ENCODE measurements around the gene IRF8.

Gene IRF8

DNA sequence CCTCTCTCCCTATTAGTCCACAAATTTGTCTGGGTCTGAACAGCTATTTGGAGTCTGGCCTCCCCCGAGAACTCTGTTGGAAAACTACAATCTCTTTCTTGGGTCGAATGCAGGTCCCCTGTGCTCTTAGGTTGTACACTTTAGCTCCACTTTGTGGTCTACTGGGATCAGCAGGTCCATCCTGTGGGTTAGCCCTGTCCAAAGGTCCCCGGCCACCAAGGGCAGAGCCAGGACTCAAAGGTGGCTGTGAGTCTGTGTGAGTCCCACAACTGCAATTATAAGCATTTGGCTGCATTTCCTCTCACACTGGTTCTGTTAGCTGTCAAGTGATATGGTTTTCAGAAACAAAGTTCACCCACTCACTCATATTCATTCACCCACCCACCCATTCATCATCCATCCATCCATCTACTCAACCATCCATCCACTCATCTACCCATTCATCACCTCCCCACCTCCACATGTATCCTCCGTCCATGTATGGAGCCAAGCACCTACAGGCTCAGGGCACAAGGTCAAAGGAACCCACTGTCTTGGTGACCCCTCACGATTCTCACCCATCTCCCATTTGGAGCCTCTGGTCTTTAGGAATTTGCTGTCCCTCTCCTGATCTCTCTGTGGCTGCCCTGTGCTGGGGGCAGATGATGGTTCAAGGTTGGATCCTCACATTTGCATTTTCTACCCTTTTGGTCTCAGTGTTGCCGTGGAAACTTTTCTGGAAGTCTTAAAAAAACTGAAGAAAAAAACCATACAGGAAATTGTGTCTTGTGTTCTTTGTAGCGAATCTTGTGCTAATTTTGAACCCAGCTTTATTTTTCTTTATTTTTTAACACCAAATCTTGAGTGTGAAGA is 45.8 kb downstream of the IRF8 start:
- H3K9me3 Mint-ChIP-seq: no peaks in the 10 kb centered on the region
- no peaks in the 10 kb centered on the region for H3K36me3 Mint-ChIP-seq
- H3K27me3 Mint-ChIP-seq: no peaks in the 10 kb centered on the region
- H3K27ac Mint-ChIP-seq: peak overlapping the region; percentile 85
- peaks cover 68% of the 10 kb centered on the region for H3K4me1 Mint-ChIP-seq
- peak overlapping the region; percentile 69 for H3K4me3 Mint-ChIP-seq

DNA sequence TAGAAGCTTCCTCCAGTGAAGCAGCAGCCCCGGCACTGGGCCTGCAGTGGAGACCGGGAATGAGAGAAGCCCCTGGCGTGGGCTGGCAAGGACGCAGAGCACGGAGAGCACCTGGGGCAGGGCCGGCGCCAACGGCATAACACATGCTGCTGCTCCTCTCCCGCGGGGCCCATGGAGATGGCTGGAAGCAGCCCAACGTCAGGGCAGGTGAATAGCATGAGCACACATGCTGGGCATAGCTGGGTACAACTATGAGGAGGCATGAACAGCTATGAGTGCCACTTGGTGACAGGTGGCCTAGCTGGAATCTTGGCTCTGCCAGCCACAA is 46.4 kb downstream of the IRF8 start:
- Mint-ChIP-seq H3K4me1 (peaks cover 74% of the 10 kb centered on the region), H3K27me3 (no peaks in the 10 kb centered on the region), H3K9me3 (no peaks in the 10 kb centered on the region), H3K4me3 (peak overlapping the region; percentile 69), H3K27ac (peak overlapping the region; percentile 85), H3K36me3 (no peaks in the 10 kb centered on the region)

DNA sequence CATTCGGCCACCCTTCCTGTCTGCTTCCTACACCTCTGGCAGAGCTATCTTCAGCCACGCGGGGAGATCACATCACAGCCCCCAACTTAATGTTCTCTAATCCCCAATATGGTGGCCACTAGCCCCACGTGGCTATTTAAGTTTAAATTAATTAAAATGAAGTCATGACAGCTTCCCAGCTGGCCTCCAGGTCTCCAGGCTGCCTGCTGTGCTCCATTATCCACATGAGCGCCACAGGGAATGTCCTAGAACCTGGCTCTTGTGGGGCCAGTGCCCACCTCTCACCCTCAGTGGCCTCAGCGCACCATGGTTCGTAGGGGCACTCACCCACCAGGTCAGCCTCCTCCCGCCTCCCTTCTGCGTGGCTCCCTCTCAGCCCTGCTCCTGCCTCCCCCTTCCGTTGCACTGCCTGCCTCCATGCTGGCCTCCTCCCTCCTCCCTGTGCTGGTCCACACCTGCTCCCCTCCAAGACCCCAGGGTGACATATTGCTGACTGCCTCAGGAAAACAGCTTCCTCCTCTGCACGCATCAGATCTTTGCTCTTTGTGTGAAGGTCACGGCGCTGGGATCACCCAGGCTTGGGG is 47.7 kb downstream of the IRF8 start:
- H3K4me1 Mint-ChIP-seq: peaks cover 79% of the 10 kb centered on the region
- H3K36me3 Mint-ChIP-seq: no peaks in the 10 kb centered on the region
- no peaks in the 10 kb centered on the region for H3K27me3 Mint-ChIP-seq
- H3K9me3 Mint-ChIP-seq: no peaks in the 10 kb centered on the region
- peak overlapping the region; percentile 55 for H3K27ac Mint-ChIP-seq
- peak overlapping the region; percentile 70 for H3K4me3 Mint-ChIP-seq

DNA sequence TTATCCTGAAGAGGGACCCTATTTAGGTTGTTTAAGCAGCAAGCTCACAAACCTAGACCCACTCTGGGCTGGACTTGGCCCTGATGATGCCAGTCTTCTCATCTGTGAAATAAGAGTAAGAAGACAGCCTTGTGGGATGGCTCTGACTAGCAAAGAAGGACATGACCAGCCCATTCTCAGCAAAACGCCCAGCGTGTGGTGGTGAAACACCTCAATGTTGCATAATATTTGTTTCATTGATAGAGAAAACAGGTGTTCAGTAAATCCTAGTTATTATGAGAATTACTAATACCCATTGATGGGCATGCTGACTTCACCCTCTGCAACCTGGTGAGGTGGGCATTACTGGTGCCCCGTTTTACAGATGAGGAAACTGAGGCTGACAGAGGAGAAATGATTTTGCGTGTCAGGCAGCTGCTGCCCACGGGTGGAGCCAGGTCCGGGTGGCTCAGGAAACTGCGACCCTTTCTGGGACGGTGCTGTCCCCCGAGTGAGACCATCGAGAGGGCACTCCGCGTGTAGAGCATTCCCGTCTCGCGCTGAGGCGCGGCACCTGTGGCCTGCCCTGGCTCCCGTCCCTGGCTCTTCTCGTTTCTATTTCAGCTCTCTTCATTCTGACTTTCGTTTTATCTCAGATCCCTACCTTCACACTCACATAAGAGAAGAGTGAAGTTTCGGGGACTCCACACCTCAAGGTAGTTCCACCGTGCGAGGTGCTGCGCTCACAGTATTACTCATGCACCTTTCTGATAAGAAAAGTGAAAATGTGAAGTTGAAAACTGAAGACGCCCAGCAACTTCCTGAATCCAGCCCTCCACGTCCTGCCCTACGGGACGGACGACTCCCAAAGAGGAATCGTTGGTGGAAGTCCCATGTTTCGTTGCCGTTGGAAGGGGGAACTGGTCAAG is 48.5 kb downstream of the IRF8 start:
- Mint-ChIP-seq H3K36me3 (no peaks in the 10 kb centered on the region), H3K27ac (peak overlapping the region; percentile 84), H3K27me3 (no peaks in the 10 kb centered on the region)

DNA sequence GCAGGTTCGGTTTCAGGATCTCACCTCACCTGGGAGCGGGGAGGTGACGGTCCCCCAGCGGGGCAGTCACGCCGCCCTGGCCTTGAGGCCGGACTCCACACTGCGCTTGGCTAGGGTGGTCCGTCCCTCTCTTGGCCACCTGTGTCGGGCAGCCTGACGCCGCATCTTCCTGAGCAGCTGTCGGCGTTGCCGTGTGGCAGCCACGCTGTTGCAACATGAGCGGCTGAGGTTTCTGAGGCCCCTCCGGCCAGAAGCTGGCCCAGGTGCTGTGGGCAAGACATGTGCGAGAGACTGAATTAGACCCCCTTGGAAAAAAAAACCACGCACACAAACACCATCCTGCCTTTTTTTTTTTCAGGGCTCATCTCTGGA is 49.2 kb downstream of the IRF8 start:
- peaks cover 73% of the 10 kb centered on the region for H3K4me1 Mint-ChIP-seq
- H3K36me3 Mint-ChIP-seq: no peaks in the 10 kb centered on the region
- H3K9me3 Mint-ChIP-seq: no peaks in the 10 kb centered on the region
- H3K4me3 Mint-ChIP-seq: peak overlapping the region; percentile 70
- no peak overlapping the region for H3K27ac Mint-ChIP-seq
- no peaks in the 10 kb centered on the region for H3K27me3 Mint-ChIP-seq

More for the DNA sequence above, 48.5 kb downstream of the IRF8 start:
- Mint-ChIP-seq H3K9me3 (no peaks in the 10 kb centered on the region), H3K4me1 (peaks cover 74% of the 10 kb centered on the region), H3K4me3 (peak overlapping the region; percentile 70)

DNA sequence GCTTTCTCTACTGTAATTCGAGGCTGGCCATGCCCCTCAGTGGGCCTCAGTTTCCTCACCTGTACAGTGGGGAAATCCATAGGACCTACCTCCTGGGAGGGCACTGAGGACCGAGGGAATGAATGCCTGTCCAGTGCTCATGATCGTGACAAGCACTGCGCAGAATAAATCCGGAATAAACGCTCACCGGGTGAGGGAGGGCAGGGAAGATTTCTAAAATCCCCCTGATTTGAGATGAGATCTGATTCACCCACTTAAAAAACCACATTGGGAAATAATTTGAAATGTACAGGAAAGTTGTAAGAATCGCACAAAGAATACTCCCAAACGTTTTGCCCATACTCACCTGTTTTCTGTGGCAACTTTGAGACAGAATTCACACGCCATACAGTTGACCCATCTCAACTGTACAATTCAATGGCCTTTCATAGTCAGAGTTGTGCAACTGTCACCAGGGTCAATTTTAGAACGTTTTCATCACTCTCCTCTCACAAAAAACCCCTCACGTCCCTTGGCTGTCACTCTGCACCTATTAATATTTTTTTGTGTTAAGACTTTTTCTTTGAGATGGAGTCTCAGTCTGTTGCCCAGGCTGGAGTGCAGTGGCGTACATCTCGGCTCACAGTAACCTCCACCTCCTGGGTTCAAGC is 49.8 kb downstream of the IRF8 start:
- peaks cover 67% of the 10 kb centered on the region for H3K4me1 Mint-ChIP-seq
- no peaks in the 10 kb centered on the region for H3K27me3 Mint-ChIP-seq
- peak overlapping the region; percentile 66 for H3K27ac Mint-ChIP-seq
- no peaks in the 10 kb centered on the region for H3K36me3 Mint-ChIP-seq
- H3K9me3 Mint-ChIP-seq: no peaks in the 10 kb centered on the region
- peak overlapping the region; percentile 58 for H3K4me3 Mint-ChIP-seq

DNA sequence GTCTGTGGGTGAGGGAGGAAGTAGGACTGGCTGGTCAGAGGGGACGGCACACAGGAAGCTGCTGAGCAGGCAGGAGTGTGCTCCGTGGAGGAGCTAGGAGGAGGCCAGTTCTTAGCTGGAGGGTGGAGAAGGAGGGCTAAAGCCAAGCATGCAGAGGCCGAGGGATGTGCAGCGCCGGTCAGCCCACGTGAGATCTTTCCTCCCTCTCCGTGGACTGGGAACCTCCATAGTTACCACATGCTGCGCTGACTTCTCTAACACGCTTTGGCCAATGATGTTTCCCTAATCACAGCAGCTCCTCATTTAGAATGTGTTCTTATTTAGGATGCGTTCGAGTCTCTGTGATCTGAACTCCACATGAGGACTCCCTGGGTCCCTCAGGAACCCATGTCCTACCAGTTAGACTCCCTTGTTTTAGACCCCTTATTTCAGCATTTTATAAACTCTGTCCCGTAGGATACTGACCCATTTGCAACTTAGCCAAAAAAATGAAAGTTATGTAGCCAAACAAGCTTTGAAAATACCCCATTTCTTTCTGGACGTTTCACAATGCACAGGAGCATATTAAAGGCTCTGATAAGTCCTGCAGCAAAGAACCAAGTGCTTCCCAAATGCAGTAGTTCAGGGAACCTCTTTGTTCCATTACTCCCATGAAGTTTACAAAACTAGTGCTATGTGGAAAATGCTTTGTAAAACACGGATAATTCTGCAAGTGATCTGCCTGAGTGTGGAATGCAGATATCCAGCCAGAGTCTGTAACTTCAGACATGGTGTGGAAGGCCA is 51.4 kb downstream of the IRF8 start:
- Mint-ChIP-seq H3K4me1 (peaks cover 54% of the 10 kb centered on the region), H3K9me3 (no peaks in the 10 kb centered on the region), H3K4me3 (no peak overlapping the region), H3K36me3 (no peaks in the 10 kb centered on the region), H3K27ac (peak overlapping the region; percentile 51), H3K27me3 (no peaks in the 10 kb centered on the region)

DNA sequence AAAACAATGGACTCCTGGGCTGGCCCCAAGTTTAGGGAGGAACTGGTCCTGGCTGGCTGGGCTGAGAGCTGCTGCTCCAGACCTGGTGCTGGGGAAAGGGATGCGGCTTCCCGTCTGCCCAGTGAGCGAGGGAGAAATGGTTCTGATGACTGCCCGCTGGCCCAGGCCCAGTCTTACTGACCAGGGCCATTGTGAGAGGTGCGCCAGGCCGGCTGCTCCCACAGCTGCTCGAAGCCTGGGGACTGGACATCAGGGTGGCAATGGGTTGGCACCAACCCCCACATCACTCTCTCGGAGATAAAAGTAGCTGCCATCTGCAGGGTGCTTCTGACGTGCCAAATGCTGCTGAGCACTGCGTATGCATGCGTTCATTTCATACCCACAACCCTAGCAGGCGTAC is 53.2 kb downstream of the IRF8 start:
- no peaks in the 10 kb centered on the region for H3K36me3 Mint-ChIP-seq
- H3K27ac Mint-ChIP-seq: no peak overlapping the region
- no peak overlapping the region for H3K4me3 Mint-ChIP-seq
- H3K4me1 Mint-ChIP-seq: peaks cover 44% of the 10 kb centered on the region
- H3K27me3 Mint-ChIP-seq: no peaks in the 10 kb centered on the region
- no peaks in the 10 kb centered on the region for H3K9me3 Mint-ChIP-seq

DNA sequence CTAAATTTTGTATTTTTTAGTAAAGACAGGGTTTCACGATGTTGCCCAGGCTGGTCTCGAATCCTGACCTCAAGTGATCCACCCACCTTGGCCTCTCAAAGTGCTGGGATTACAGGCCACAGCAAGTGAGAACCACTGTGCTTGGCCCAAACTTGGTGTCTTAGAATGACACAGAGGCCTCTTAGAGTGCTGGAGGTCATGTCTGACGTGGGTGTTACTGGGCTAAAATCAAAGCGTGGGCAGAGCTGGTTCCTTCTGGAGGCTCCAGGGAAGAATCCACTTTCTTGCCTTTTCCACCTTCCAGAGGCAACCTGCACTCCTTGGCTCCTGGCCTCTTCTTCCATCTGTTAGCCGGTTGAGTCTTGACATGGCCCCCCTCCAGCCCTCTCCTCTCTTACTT is 53.8 kb downstream of the IRF8 start:
- Mint-ChIP-seq H3K4me1 (peaks cover 38% of the 10 kb centered on the region), H3K4me3 (no peak overlapping the region)

DNA sequence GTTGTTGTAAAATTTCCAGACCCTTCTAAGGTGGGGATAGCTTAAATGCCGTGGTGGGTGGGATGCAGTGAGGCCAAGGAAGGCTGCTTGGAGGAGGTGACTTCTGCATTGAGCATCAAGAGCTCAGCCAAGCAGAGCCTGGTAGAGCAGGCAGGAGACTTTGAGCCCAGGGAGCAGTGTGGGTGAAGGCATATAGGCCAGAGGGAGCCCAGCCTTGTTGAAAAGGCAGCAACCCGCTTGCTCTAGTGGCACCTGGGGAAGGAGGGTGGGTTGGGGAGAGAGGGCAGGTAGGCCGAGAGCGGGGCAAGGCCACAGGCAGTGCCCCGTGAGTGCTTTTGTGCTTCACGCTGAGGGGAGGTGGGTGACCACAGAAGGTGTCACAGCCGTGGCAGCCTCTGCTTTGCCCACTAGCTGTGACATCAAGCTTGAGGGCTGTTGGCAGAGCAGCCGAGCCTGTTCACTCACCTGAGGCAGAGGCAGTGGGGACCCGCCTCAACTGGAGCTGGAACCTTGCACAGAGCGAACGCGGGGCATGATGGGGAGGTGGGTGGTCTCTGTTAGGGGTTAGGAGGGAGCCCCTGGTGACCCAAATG is 56.1 kb downstream of the IRF8 start:
- Mint-ChIP-seq H3K4me1 (peaks cover 19% of the 10 kb centered on the region), H3K27ac (no peak overlapping the region), H3K36me3 (no peaks in the 10 kb centered on the region), H3K4me3 (no peak overlapping the region), H3K27me3 (no peaks in the 10 kb centered on the region), H3K9me3 (no peaks in the 10 kb centered on the region)

More for the DNA sequence above, 53.8 kb downstream of the IRF8 start:
- Mint-ChIP-seq H3K27me3 (no peaks in the 10 kb centered on the region), H3K27ac (no peak overlapping the region), H3K9me3 (no peaks in the 10 kb centered on the region), H3K36me3 (no peaks in the 10 kb centered on the region)

DNA sequence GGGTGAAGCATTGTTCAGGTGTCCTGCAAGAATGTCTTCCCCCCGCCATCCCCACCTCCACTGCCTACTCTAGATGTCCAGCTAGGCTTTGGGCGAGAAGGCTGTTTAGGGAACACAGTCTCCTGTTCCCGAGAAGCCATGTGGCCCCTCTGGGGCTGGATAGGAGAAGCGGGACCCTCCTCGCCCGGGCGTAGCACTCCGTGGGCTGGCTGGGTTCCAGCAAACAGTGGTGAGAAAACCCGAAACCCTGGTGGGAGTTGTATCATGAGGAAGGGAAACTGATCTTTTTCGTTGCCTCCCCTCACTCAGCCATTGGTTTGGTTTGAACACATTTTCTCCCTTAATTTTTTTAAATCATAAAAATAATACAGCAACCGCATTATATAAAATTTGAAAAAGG is 56.6 kb downstream of the IRF8 start:
- H3K4me3 Mint-ChIP-seq: no peak overlapping the region
- H3K9me3 Mint-ChIP-seq: no peaks in the 10 kb centered on the region
- H3K27me3 Mint-ChIP-seq: no peaks in the 10 kb centered on the region
- no peak overlapping the region for H3K27ac Mint-ChIP-seq
- H3K36me3 Mint-ChIP-seq: no peaks in the 10 kb centered on the region
- H3K4me1 Mint-ChIP-seq: peaks cover 14% of the 10 kb centered on the region

DNA sequence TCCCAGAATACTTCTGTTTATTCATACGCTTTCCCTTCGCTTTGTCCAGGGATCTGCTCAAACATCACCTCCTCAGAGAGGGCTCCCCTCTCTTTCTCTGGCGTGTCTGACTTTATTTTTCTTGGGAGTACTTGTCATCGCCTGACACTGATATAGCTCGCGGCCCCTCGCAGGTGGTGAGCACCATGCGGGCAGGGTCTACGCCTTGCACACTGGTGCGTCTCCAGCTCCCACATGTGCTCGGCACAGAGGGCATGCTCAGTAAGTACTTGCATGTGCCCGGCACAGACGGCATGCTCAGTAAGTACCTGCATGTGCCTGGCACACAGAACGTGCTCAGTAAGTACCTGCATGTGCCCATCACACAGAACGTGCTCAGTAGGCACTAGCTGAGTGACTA is 57.5 kb downstream of the IRF8 start:
- H3K36me3 Mint-ChIP-seq: no peaks in the 10 kb centered on the region
- H3K4me1 Mint-ChIP-seq: peaks cover 10% of the 10 kb centered on the region
- H3K27ac Mint-ChIP-seq: no peak overlapping the region
- H3K9me3 Mint-ChIP-seq: no peaks in the 10 kb centered on the region
- no peak overlapping the region for H3K4me3 Mint-ChIP-seq
- no peaks in the 10 kb centered on the region for H3K27me3 Mint-ChIP-seq

DNA sequence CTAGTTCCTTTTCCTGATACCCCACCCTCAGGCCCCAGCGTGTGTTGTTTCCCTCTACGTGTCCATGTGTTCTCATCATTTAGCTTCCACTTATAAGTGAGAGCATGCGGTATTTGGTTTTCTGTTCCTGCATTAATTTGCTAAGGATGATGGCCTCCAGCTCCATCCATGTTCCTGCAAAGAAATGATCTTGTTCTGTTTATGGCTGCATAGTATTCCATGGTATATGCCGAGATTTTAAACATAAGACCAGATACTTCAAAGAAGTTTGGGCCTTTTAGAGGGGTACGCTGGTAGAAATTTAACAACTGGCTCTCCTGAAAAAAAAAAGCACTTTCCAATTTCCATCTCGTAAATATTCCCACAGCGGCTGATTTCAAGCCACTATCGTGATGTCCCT is 59.8 kb downstream of the IRF8 start:
- Mint-ChIP-seq H3K36me3 (no peaks in the 10 kb centered on the region), H3K4me3 (no peak overlapping the region), H3K27me3 (no peaks in the 10 kb centered on the region), H3K9me3 (no peaks in the 10 kb centered on the region), H3K27ac (no peak overlapping the region), H3K4me1 (peaks cover 10% of the 10 kb centered on the region)

DNA sequence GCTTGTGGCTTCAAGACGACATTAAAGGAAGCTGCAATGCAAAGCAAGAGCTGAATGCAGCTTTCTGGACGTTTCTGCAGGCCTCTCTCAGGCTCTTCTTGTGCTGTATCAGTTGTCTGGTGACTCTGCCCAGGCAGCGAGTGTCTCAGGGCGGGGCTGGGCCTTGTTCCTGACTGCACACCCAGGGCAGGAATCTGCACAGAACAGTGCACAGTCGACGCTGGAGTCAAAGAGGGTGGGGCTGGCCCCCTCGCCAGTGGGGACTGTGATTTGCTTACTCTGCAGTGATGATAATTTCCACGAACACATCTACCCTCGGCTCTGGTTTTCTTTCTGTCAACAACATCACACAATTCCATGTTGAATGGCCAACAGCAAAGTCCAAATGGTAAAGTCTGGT is 60.7 kb downstream of the IRF8 start:
- Mint-ChIP-seq H3K4me1 (peaks cover 10% of the 10 kb centered on the region), H3K36me3 (no peaks in the 10 kb centered on the region), H3K27ac (no peak overlapping the region), H3K27me3 (no peaks in the 10 kb centered on the region), H3K9me3 (no peaks in the 10 kb centered on the region), H3K4me3 (no peak overlapping the region)

All from activated naive CD4-positive, alpha-beta T cell treated with anti-CD3 and anti-CD28 coated beads, Interleukin-2, amount 50 U/mL, for 24 hours (primary cell).